HG02642 (cell line): Measurements from ENCODE around the gene ZHX3.

ENCODE experiments used
- ATAC-seq: cut with Tn5 transposase; IDR thresholded peaks from one replicate; pipeline ENCODE4 v1.9.1; 2021; ENCODE audit warnings: mild to moderate bottlenecking; ENCODE audit not compliant: unreplicated experiment, poor library complexity

The ZHX3 gene

DNA sequence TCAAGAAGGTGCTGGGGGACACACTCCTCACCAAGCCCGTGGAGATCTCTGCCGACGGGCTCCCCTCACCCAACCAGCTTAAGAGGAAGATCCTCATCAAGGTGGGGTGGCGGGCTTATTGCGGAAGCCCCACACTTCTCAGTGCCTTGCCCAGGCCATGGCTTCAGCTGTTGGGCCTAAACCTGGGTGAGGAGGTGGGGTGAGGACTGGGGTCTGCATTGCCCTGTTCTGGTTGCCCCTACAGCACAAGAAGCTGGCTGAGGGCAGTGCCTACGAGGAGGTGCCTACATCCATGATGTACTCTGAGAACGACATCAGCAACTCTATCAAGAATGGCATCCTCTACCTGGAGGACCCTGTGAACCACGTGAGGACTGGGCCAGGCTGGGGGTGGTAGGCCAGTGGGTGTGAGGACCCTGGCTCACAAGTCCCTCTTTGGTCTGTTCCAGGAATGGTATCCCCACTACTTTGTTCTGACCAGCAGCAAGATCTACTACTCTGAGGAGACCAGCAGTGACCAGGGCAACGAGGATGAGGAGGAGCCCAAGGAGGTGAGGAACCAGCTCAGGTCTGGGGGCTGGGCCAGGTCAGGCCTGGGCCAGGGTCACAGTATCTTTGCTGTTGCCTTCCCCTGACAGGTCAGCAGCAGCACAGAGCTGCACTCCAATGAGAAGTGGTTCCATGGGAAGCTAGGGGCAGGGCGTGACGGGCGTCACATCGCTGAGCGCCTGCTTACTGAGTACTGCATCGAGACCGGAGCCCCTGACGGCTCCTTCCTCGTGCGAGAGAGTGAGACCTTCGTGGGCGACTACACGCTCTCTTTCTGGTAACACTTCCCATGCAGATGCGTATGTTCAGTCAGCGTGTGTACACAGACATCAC is 152.3 kb downstream of the ZHX3 start:
- no peak for ATAC-seq

DNA sequence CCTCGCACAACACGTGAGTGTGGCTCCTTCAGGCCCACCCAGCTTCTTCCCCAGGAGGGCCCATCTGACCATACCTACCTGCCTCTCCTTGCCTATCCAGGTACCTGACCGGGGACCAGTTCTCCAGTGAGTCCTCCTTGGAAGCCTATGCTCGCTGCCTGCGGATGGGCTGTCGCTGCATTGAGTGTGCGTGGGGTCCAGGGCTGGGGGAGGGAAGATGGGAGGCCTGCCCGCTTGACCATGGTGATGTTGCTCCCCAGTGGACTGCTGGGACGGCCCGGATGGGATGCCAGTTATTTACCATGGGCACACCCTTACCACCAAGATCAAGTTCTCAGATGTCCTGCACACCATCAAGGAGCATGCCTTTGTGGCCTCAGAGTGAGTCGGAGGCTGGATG is 153.7 kb downstream of the ZHX3 start:
- no peak for ATAC-seq

DNA sequence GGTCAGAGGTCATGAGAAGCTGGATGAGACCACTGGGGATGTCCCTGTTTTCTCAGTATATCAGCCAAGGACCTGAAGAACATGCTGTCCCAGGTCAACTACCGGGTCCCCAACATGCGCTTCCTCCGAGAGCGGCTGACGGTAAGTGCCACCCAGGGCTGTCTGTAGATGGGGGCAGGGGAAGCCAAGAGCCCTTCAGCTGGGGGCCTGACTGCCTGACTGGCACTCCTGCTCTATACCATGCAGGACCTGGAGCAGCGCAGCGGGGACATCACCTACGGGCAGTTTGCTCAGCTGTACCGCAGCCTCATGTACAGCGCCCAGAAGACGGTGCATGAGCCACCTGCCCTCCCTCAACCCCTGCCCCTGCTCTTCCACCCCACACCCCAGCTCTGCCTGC is 155.1 kb downstream of the ZHX3 start:
- no peak for ATAC-seq

DNA sequence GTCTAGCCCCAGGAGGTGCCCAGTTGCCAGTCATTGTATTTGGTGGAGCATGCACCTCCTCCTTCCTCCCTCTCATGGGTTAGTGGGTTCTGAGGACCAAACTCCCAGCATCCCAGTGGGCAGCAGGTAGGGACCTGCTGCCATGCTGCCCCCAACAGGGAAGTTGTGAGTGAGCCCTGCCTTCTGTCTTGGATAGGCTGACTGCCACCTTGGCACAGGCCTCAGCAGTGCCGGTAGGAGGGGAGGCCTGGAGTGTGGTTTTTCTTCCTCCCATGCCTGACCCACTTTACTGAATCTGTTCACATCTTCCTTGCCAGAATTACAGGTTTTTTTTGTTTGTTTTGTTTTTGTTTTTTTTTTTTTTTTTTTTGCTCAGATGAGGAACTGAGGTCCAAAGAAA is 155.6 kb downstream of the ZHX3 start:
- ATAC-seq, result no peak

DNA sequence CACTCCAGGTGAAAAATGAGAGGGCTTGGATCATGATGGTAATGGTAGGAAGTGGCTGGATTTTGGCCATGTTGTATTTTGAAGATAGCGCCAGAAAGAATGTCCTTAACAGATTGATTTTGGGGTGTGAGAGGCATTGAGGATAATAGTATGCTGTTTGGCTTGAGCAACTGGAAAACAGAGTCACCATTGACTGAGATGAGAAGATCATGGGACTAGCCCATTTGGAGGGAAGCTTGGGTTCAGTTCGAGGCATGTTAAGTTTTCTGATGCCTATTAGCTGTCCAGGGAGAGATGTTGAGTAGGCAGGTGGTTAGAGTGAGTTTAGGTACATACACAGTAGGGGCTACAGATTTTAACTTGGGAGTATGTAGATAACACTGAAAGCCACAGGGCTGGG is 156.8 kb downstream of the ZHX3 start:
- no peak for ATAC-seq

DNA sequence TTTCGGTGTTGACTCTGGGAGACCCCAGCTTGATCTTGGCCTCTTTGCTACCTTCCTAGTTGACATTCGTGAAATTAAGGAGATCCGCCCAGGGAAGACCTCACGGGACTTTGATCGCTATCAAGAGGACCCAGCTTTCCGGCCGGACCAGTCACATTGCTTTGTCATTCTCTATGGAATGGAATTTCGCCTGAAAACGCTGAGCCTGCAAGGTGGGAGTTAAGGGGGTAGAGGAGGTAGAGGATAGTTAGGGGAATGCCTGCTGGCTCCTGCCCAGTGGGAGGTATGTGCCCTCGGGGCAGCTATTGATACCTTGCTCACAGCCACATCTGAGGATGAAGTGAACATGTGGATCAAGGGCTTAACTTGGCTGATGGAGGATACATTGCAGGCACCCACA is 158.0 kb downstream of the ZHX3 start:
- ATAC-seq, result no peak

DNA sequence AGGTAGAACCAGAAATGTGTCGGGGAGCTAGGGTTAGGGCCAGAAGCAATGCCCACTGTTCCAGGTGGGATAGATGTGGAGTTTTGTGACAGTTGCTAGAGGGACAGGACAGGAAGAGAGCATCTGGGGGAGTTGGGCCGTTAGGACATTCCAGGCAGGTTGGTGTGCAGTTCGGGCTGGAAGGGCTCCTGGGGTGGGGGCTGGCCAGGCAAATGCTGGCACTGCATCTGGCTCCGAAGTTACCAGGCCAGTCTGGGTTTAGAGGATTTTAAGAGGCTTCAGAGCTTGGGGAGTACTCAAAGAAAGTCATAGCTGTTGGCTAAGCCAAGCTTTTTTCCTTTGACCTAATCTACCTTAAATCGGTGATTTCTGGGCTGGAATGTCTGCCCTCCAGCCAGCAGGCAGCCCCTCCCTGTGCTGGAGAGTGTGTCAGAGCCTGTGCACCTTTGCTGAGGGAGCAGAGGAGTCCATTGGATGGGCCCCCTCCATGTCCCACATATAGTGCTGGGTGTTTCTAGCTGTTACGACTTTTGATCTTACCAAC is 159.4 kb downstream of the ZHX3 start:
- ATAC-seq, result no peak

DNA sequence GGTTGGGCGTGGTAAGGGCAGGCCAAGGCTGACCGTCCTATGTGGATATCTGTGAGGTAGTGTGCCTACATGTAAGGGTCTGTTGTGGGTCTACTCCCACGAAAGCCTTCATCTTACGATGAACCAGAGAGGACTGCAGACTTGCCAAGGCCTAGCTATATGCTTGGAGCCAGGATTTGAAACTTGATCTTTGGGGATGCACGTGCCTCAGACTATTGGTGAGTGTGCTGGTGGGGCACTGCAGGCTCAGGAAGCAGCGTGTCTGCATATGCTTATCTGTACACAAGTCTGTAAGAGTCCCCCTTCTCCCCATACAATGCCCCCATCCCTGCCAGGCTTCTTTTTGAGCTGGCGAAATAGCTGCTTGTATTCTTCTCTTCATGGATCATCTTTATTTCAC is 162.3 kb downstream of the ZHX3 start:
- no peak for ATAC-seq

DNA sequence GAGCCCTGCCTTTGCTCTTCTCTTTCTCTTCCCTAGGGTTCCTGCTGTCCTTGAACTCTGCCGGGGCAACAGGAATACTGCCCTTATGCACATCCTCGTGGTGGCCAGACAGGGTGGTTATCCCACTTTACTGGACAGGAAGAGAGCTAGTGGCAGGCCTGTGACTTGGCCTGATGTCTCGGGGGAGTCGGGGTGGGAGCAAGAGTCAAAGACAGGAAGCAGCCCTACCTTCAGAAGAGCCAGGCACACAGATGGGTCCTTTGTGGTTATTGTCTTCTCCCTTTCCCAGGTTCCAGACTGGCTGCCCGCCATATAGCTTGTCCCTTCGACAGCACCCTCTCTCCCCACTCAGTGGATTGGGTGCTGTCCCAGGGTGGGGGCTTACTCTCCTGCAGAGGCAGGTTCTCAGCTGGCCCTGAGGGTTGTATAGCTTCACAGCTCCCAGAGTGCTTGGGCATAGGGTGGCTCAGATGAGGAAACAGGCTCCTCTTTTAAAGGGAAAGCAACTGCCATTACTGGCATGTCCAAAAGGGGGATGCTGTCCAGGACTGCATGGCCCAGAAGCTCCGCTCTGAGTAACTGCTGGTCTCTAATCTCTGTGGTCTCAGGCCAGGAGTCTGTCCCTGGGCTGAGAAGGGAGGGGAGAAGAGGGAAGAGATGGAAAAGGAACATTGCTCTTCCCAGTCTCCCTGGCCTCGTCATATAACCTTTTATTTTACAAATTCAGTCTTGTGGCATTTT is 162.9 kb downstream of the ZHX3 start:
- ATAC-seq, result no peak

DNA sequence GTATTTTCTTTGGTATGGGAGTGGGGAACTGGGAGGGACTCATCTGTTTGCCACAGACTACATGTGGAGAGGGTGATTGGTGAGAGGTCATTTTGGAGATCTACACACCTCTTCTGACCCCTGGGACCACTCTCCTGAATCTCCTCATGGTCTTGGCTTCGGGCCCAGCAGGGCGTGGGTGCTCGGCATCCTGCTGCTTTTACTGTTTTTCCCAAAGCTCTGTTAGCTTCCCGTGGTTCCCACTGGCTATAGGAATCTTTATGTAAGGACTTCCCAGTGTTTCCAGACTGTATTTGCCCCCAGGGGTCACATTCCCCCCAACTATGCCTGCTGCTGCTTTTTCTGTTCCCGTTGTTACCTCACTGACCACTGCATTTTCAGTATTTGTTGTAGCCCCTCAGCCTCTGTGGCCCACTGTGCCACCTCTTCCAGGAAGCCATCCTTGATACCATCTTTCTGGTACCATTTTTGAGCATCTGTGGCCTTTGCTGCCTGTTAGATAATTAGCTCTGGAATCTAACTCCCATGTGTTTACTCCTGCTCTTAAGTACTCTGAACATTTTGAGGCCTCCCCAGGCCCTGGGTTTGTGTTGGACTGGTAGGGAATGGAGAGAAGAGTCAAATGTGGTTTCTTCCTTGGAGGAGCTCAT is 165.3 kb downstream of the ZHX3 start:
- ATAC-seq, result no peak

DNA sequence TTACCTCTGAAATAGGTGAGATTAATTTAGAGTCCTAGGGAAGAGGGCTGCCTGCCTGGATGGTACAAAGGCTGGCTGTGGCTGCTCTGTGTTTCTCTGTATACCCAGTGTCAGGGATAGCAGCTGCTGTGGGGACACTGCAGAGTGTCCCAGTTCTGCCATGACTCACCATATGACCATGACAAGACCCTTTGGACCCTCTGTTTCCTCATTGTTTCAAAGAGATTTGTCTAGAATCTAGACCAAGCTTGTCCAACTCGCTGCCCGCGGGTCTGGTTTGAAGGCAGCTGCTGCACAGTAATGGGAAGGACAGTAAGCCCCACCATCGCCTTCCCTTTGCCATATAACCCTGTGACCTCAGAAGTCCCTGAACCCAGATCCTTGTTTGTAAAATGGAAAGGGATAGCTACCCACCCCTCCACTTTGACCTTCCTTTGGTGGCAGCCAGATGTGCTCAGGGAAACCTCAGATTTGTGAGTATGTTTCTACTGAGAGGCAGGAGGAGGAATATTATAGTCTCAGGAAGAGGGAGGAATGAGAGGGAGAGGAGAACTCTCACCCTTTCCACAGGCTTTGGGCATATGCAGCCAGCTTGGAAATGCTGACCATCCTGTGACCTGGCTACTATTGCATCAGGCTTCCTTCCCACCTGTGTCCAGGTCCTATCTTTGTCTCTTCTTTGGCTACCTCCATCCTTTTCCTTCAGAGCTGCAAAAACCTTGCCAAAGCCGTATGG is 166.2 kb downstream of the ZHX3 start:
- ATAC-seq, result no peak

DNA sequence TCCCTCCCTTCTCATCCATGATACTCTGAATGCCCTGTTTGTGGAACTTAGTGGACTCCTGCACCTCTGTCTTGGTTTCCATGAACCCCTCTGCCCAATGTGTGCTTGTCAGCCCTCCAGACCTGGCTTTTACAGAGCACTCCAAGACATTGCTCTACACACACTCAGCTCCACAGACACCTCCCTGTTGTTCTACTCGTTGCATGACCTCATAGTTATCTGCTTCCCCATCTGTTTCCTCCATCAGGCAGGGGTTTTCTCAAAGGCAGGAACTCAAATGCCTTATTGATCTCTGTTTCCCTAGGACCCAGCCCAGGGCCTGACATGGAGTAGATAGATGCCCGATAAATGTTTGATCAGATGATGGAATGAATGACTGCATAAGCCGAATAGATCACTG is 166.9 kb downstream of the ZHX3 start:
- ATAC-seq, result no peak

DNA sequence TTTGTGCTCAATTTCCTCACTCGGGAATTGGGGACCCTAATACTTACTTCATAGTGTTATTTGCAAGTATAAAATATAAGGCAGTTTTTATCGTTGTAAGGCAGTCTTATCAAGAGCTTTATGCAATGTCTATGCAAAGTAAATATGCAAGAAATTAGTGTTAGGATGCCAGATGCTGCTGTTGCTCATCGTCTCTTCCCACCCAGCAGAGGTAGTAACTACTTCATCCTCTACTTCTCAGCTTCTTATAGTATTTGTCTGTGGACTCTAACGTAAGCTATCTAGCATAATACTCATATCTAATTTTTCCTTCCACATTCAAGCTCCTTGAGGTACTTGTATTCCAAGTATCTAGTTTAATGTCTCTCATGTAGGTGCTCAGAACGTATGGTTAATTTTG is 168.6 kb downstream of the ZHX3 start:
- ATAC-seq, result no peak

DNA sequence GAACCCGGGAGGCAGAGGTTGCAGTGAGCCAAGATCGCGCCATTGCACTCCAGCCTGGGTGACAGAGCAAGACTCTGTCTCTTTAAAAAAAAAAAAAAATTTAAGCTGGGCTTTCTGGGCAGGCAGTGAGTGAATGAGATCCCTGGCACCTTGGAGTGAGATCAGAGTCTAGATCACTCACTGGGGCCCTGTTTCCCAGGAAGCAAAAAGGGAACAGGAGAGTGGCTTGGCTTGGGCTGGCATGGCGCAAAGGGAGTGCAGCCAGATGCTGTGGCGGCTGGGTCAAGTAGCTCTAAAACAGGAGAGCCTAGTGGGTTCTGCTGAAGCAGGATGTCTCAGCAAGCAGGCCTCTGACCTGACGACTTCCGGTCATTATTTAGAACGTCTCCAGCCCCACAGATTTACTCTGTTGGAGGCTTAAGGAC is 169.8 kb downstream of the ZHX3 start:
- ATAC-seq, result no peak

DNA sequence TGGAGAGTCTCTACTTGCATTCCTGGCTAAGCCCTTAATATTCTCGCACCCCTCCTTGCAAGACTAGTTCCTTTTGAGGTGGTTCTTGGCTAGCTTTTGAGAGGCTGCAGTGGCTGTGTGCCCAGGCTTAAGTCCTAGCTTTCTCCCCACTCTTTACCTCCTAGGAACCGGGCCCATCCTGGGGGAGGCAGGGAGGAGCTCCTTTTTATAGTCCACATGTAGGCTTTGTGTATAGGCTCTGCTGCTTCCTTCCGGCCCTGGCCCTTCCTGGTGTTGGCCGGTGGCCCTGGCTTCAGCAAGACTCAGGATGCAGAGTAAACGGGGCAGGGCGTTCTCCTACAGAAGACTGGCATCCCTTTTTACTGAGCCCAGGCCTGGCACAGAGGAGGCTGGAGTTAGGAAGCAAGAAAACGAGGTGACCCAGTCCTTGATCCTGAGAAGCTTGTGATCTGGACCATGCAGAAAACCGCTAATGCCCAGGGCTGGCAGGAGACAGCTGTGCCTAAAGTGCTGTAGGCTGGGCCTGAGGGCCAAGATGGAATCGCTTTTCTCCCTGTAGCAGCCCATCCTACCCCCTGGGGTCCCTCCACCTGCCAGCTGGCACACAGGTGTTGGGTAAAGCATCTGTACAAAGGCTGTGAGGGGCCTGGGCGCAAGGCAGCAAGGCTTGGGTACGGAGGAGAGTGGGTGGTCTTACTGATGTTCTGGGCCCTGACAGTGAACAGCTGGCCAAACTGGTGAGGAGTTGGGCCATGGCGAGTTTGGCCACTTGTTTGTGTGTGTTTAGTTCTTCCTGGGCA is 171.5 kb downstream of the ZHX3 start:
- no peak for ATAC-seq

DNA sequence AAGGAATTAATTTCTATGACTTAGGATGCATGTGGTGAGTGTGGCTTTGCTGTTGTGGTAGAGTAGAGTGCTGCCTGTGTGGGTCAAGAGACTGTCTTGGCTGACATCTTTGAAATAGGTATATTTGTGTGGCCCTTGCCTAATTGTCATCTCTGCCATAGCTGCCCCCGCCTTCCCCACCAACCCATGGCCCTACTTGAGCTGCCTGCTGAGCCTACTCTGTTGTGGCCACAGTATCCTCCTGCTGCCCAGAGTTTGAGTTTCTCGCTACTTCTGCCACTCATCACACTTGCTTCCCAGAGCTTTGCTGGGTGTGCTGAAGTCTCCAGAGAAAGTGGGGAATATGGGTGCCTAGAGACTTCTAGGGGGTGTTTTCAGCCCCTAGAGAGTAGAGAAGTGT is 172.2 kb downstream of the ZHX3 start:
- ATAC-seq, result no peak

DNA sequence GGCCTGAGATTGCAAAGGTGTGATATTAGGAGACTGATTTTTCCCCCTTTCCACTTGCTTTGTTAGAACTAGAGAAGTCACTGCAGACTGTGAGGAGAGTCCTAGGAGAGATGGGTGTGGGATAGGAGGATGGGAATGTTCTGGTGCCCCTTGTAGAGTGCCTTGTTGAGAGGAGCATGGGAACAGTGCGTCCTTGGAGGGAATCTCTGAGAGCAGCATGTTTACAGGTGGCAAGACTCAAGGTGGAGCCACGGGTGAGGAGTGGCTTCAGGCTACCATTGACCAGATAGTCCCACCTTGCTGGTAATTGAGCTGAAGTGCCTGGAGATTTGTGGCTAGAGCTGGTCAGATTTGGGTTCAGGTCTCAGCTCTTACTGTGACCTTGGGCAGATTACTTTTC is 174.2 kb downstream of the ZHX3 start:
- ATAC-seq, result no peak

DNA sequence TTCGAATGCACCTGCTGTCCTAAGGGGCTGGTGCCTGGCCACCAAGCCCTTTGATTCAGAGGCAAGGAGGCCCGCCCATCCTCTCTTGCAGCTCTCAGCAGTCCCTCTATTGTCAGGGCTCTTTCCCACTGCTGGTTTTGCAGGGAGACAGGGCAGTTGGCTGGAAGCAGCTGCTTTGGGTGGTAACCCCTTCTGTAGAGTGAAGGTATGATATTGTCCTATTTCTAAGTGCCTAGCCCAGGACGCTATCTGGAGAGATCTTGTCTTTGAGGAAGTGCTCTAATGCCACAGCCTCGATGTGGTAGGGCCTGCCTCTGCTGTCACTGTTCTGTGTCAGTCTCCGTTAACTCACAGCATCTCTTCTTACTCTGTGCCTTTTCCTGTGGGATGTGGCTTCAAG is 174.6 kb downstream of the ZHX3 start:
- no peak for ATAC-seq

DNA sequence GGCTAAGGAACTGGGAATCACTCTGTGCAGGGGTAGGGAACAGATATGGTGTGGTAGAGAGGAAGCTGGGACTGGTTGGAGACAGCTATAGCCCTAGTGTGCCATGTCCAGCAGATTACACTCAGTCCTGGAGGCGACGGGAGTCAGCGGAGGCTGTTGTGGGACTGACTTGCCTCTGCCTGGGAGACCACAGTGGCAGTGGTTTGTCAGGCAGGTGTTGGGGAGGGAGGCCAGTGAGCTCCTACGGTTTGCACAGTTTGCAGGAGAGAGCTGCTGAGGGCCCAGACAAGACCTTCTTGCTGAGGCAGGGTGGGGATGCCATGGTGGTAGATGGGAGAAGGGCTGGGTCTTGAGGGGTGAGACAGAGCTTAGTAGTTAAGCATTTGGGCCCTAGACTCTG is 175.3 kb downstream of the ZHX3 start:
- no peak for ATAC-seq
